HG03378 (cell line): Measurements from ENCODE around the gene ACP4.

Source experiments
- ATAC-seq: cut with Tn5 transposase; IDR thresholded peaks from one replicate; pipeline ENCODE4 v1.9.1; 2021; ENCODE audit warnings: mild to moderate bottlenecking, moderate library complexity; ENCODE audit not compliant: unreplicated experiment

Gene ACP4

GRCh38 chr19:50839712-50840655 lies 49.8 kb downstream of the ACP4 start:
- ATAC-seq, result no peak

GRCh38 chr19:50842130-50842529 lies 51.9 kb downstream of the ACP4 start:
- ATAC-seq, result no peak

DNA sequence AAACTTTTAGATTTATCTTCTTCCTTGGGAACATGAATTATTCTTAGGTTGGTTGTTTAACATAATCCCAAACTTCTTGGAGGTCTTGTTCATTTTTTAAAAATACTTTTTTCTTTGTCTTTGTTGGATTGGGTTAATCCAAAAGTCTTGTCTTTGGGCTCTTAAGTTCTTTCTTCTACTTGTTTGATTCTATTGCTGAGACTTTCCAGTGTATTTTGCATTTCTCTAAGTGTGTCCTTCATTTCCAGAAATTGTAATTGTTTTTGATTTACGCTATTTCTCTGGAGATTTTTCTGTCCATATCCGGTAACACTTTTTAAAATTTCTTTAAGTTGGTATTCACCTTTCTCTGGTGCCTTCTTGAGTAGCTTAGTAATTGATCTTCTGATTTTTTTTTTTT lies 53.0 kb downstream of the ACP4 start:
- ATAC-seq, result no peak

- no peak for ATAC-seq
Observed at GRCh38 chr19:50843701-50844221, 53.5 kb downstream of the ACP4 start.

- no peak for ATAC-seq
Observed at GRCh38 chr19:50844296-50844935, 54.2 kb downstream of the ACP4 start.
